Globus pallidus (tissue), 1 donor: ENCODE results near the gene WDR53.
"Not testable (repeated sequence)": the region's sequence is repeated elsewhere in the genome, so short reads cannot be mapped to it uniquely, and the experiment has no call there.

ENCODE experiments used
- DNase-seq: peaks from one replicate; pipeline ENCODE4 v3.0.0-alpha.2; 2015; ENCODE audit warnings: low spot score

The WDR53 gene

GRCh38 chr3:196517919-196518318 lies 50.4 kb downstream of the WDR53 start:
- no peak for DNase-seq

- DNase-seq = no peak
Measured at GRCh38 chr3:196517162-196517800, 51.1 kb downstream of the WDR53 start.

- no peak for DNase-seq
Measured at GRCh38 chr3:196514913-196515621, 53.3 kb downstream of the WDR53 start, which contains the start of gene SMCO1. Gene SMCO1, minus strand, starts transcription at chr3:196515346. Its CDS starts 137 bp downstream, at chr3:196515209.

- no peak for DNase-seq
Measured at GRCh38 chr3:196514350-196514716, 54.0 kb downstream of the WDR53 start.

GRCh38 chr3:196513697-196514349 lies 54.5 kb downstream of the WDR53 start:
- DNase-seq = no peak

GRCh38 chr3:196511646-196512425 lies 56.5 kb downstream of the WDR53 start:
- not testable (repeated sequence) for DNase-seq

- DNase-seq = not testable (repeated sequence)
Measured at GRCh38 chr3:196511108-196511507, 57.2 kb downstream of the WDR53 start.

GRCh38 chr3:196506687-196507086 lies 61.7 kb downstream of the WDR53 start:
- DNase-seq = no peak

- no peak for DNase-seq
Measured at GRCh38 chr3:196504556-196504955, 63.8 kb downstream of the WDR53 start.
